DOHH2 (cell line): ENCODE results near the gene GBA3.

Experiments
- H3F3A ChIP-seq: fragments of 200-600 bp; sonication (generic), shearing (Covaris generic); 2 replicates; pipeline ENCODE4 v1.6.0; 2016; ENCODE audit warnings: antibody characterized with exemption, mild to moderate bottlenecking; ENCODE audit not compliant: control insufficient read depth, insufficient read depth
- H3K27ac ChIP-seq: fragments of 200-600 bp; sonication (generic); 2 replicates; pipeline ENCODE4 v1.5.1; 2014; ENCODE audit warnings: low read depth, mild to moderate bottlenecking, low read length, moderate library complexity
- H3K27me3 ChIP-seq: fragments of 200-600 bp; sonication (generic); 2 replicates; pipeline ENCODE4 v1.6.1; 2014; ENCODE audit warnings: mild to moderate bottlenecking, low read length, mixed read lengths; ENCODE audit not compliant: control insufficient read depth
- H3K36me3 ChIP-seq: fragments of 200-600 bp; sonication (generic); 2 replicates; pipeline ENCODE4 v1.6.1; 2014; ENCODE audit warnings: mild to moderate bottlenecking, low read length, moderate library complexity, mixed read lengths; ENCODE audit not compliant: control insufficient read depth
- H3K4me1 ChIP-seq: fragments of 200-600 bp; sonication (generic); 2 replicates; pipeline ENCODE4 v1.6.1; 2014; ENCODE audit warnings: mild to moderate bottlenecking, low read length, mixed read lengths; ENCODE audit not compliant: control insufficient read depth
- H3K4me2 ChIP-seq: fragments of 200-600 bp; sonication (generic); 2 replicates; pipeline ENCODE4 v1.6.0; 2014; ENCODE audit warnings: mild to moderate bottlenecking, low read length, moderate library complexity
- H3K4me3 ChIP-seq: fragments of 200-600 bp; sonication (generic); 2 replicates; pipeline ENCODE4 v1.5.1; 2014; ENCODE audit warnings: mild to moderate bottlenecking, low read length, mixed read lengths
- H3K79me2 ChIP-seq: fragments of 200-600 bp; sonication (generic); 2 replicates; pipeline ENCODE4 v1.6.1; 2014; ENCODE audit warnings: mild to moderate bottlenecking, low read length, mixed read lengths; ENCODE audit not compliant: control insufficient read depth
- H3K9me2 ChIP-seq: fragments of 200-600 bp; sonication (generic); replicated peaks from 2 replicates; pipeline ENCODE4 v1.6.1; 2014; ENCODE audit warnings: mild to moderate bottlenecking, low read length, mixed read lengths; ENCODE audit not compliant: control insufficient read depth
- H3K9me3 ChIP-seq: fragments of 200-600 bp; sonication (generic); 2 replicates; pipeline ENCODE4 v1.6.1; 2014; ENCODE audit warnings: antibody characterized with exemption, low read length, mixed read lengths; ENCODE audit not compliant: control insufficient read depth, insufficient read depth
- H4K20me1 ChIP-seq: fragments of 200-600 bp; sonication (generic); 2 replicates; pipeline ENCODE4 v1.6.0; 2014; ENCODE audit warnings: low read depth, mild to moderate bottlenecking, antibody characterized with exemption, low read length, moderate library complexity; ENCODE audit not compliant: control insufficient read depth, insufficient read depth
- EZH2phosphoT487 ChIP-seq: fragments of 200-600 bp; sonication (generic); IDR thresholded peaks from 2 replicates; pipeline ENCODE4 v1.6.1; 2017; ENCODE audit warnings: borderline replicate concordance, mild to moderate bottlenecking, antibody characterized with exemption, low read length, moderate library complexity, mixed read lengths
- TF ChIP-seq, protein P1 (sequence below): fragments of 200-600 bp; sonication (generic); IDR thresholded peaks from one replicate; pipeline ENCODE4 v1.5.1; 2014; ENCODE audit warnings: antibody characterized with exemption, mild to moderate bottlenecking, low read depth, low read length; ENCODE audit not compliant: poor library complexity, severe bottlenecking

GBA3 gene

GRCh38 chr4:22778547-22779163 lies 85.9 kb downstream of the GBA3 start:
- Histone ChIP-seq H3K4me2 (no peak overlapping the region), H3K9me3 (no peaks in the 10 kb centered on the region; the same call in 1 of the 2 replicates), H3K9me2 (no peaks in the 10 kb centered on the region), H4K20me1 (no peaks in the 10 kb centered on the region), H3K27me3 (no peaks in the 10 kb centered on the region), H3K4me3 (no peak overlapping the region), H3K79me2 (no peaks in the 10 kb centered on the region), H3F3A (no peaks in the 10 kb centered on the region), H3K36me3 (no peaks in the 10 kb centered on the region), H3K4me1 (no peaks in the 10 kb centered on the region), H3K27ac (no peak overlapping the region)
- TF ChIP-seq, protein P1, sequence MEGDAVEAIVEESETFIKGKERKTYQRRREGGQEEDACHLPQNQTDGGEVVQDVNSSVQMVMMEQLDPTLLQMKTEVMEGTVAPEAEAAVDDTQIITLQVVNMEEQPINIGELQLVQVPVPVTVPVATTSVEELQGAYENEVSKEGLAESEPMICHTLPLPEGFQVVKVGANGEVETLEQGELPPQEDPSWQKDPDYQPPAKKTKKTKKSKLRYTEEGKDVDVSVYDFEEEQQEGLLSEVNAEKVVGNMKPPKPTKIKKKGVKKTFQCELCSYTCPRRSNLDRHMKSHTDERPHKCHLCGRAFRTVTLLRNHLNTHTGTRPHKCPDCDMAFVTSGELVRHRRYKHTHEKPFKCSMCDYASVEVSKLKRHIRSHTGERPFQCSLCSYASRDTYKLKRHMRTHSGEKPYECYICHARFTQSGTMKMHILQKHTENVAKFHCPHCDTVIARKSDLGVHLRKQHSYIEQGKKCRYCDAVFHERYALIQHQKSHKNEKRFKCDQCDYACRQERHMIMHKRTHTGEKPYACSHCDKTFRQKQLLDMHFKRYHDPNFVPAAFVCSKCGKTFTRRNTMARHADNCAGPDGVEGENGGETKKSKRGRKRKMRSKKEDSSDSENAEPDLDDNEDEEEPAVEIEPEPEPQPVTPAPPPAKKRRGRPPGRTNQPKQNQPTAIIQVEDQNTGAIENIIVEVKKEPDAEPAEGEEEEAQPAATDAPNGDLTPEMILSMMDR: no peak
- TF ChIP-seq EZH2phosphoT487: no peak

DNA sequence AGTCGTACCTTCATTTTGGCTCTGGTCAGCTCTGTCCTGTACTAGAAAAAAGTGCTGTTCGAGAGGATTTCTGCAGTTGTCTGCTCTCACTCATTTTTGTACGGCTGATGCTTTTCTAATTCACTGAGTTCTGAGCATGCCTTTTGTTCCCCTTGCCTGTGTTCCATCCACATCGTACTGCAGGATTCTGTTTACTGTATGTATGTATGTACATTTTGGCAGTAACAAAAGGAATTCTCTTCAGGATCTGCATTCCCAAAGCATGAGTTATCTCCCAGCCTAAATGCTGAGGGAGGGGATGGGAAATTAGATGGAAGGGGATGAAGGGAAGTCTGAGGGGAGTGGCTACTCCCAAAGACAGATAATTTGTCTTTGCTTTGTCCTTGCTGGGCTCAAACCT lies 87.6 kb downstream of the GBA3 start:
- TF ChIP-seq, protein P1: no peak
- no peak for TF ChIP-seq EZH2phosphoT487
- no peaks in the 10 kb centered on the region for H3K9me2 ChIP-seq
- H3K4me3 ChIP-seq: no peak overlapping the region
- no peak overlapping the region for H3K4me2 ChIP-seq
- H3K4me1 ChIP-seq: no peaks in the 10 kb centered on the region
- no peaks in the 10 kb centered on the region for H4K20me1 ChIP-seq
- H3F3A ChIP-seq: no peaks in the 10 kb centered on the region
- no peaks in the 10 kb centered on the region for H3K79me2 ChIP-seq
- no peaks in the 10 kb centered on the region; the same call in 1 of the 2 replicates for H3K9me3 ChIP-seq
- H3K27ac ChIP-seq: no peak overlapping the region
- H3K27me3 ChIP-seq: no peaks in the 10 kb centered on the region
- no peaks in the 10 kb centered on the region for H3K36me3 ChIP-seq

GRCh38 chr4:22780797-22781196 lies 88.1 kb downstream of the GBA3 start:
- no peaks in the 10 kb centered on the region for H3K4me1 ChIP-seq
- H3K9me3 ChIP-seq: no peaks in the 10 kb centered on the region; the same call in 1 of the 2 replicates
- no peak overlapping the region for H3K27ac ChIP-seq
- no peaks in the 10 kb centered on the region for H3K36me3 ChIP-seq
- no peaks in the 10 kb centered on the region for H3F3A ChIP-seq
- no peaks in the 10 kb centered on the region for H4K20me1 ChIP-seq
- no peaks in the 10 kb centered on the region for H3K9me2 ChIP-seq
- TF ChIP-seq, protein P1: no peak
- no peak for TF ChIP-seq EZH2phosphoT487
- no peaks in the 10 kb centered on the region for H3K27me3 ChIP-seq
- H3K4me3 ChIP-seq: no peak overlapping the region
- no peak overlapping the region for H3K4me2 ChIP-seq
- H3K79me2 ChIP-seq: no peaks in the 10 kb centered on the region
